Endothelial cell of umbilical vein (primary cell): ENCODE data around the gene GABBR2. TPM values are rescaled to one million over a fixed set of nuclear protein-coding genes. Genes with fewer than 3 reads are reported as not detected.

Experiments
- BruUV-seq: library from RNA; stranded (reverse); fragments of 400-500 nt; replicated peaks from 2 replicates; lab custom pipeline; 2021; lab: Mats Ljungman, UMichigan
- CTCF ChIA-PET: fragments of 300-600, 350-600 bp; sonication (Branson Sonifier 250); formaldehyde crosslinking; loops from one replicate; lab custom pipeline; 2021; ENCODE audit warnings: antibody characterized with exemption, inconsistent platforms; lab: Charles Lee
- POLR2A ChIA-PET: fragments of 300-600, 350-600 bp; sonication (Branson Sonifier 250); formaldehyde crosslinking; loops from one replicate; lab custom pipeline; 2021; ENCODE audit warnings: antibody characterized with exemption, inconsistent platforms; lab: Charles Lee
- DNase-seq: peaks from one replicate; pipeline ENCODE4 v3.0.0-alpha.2; 2011; ENCODE audit warnings: low read depth, low spot score
- FAIRE-seq: peaks from 2 replicates; lab custom pipeline; 2011; peaks lifted over from hg19 to GRCh38; lab: Jason Lieb, UNC
- H2AFZ ChIP-seq: 2 replicates; pipeline ENCODE4 v1.6.0; 2012; ENCODE audit warnings: low read depth, low read length, control low read depth, inconsistent platforms
- H3K27ac ChIP-seq: 2 replicates; pipeline ENCODE4 v1.5.1; 2011; ENCODE audit warnings: low read depth, mild to moderate bottlenecking, control low read depth, low read length, moderate library complexity; ENCODE audit not compliant: insufficient read depth
- H3K27me3 ChIP-seq, 2 experiments: 2 replicates each; pipeline versions ENCODE4 v1.6.0 to v1.6.1; 2011; ENCODE audit warnings: low read length in 2 of 2, mixed read lengths in 1 of 2; ENCODE audit not compliant: control insufficient read depth in 2 of 2, insufficient read depth in 2 of 2
- H3K36me3 ChIP-seq, 2 experiments: 2 replicates in 1 of 2; 3 replicates in 1 of 2; pipeline ENCODE4 v1.5.1; 2011; ENCODE audit warnings: low read length in 2 of 2, mild to moderate bottlenecking in 1 of 2, moderate library complexity in 1 of 2; ENCODE audit not compliant: control insufficient read depth in 2 of 2, insufficient read depth in 2 of 2; ENCODE audit errors: extremely low read depth in 1 of 2
- H3K4me1 ChIP-seq: 3 replicates; pipeline ENCODE4 v1.5.1; 2011; ENCODE audit warnings: mild to moderate bottlenecking, low read length; ENCODE audit not compliant: control insufficient read depth, insufficient read depth; ENCODE audit errors: extremely low read depth
- H3K4me2 ChIP-seq: 2 replicates; pipeline ENCODE4 v1.6.1; 2011; ENCODE audit warnings: low read length, control low read depth, mixed read lengths; ENCODE audit not compliant: insufficient read depth
- H3K4me3 ChIP-seq, 3 experiments: fragments of 200-600 bp in 1 of 3; sonication (generic), shearing (Covaris generic) in 1 of 3; replicated peaks in 1 of 3; 2 replicates each; pipeline ENCODE4 v1.5.1; 2011 to 2016; ENCODE audit warnings: control low read depth in 3 of 3, low read length in 3 of 3, mild to moderate bottlenecking in 2 of 3, inconsistent platforms in 1 of 3, low read depth in 1 of 3, moderate library complexity in 1 of 3; ENCODE audit not compliant: insufficient read depth in 1 of 3
- H3K79me2 ChIP-seq: 2 replicates; pipeline ENCODE4 v1.6.0; 2012; ENCODE audit warnings: low read length, inconsistent platforms; ENCODE audit not compliant: control insufficient read depth, insufficient read depth
- H3K9ac ChIP-seq: replicated peaks from 2 replicates; pipeline ENCODE3; 2011; ENCODE audit warnings: low read length, control low read depth; ENCODE audit not compliant: insufficient read depth; ENCODE audit errors: extremely low read depth
- H3K9me1 ChIP-seq: replicated peaks from 3 replicates; pipeline ENCODE4 v1.6.0; 2011; ENCODE audit warnings: mild to moderate bottlenecking, low read length; ENCODE audit not compliant: control insufficient read depth, insufficient read depth; ENCODE audit errors: extremely low read depth
- H3K9me3 ChIP-seq: replicated peaks from 2 replicates; pipeline ENCODE4 v1.5.1; 2012; ENCODE audit warnings: low read length, inconsistent platforms; ENCODE audit not compliant: control insufficient read depth, insufficient read depth
- H4K20me1 ChIP-seq: replicated peaks from 2 replicates; pipeline ENCODE3; 2011; ENCODE audit warnings: mild to moderate bottlenecking, low read length; ENCODE audit not compliant: control insufficient read depth, insufficient read depth; ENCODE audit errors: extremely low read depth
- FOS ChIP-seq: IDR thresholded peaks from 2 replicates; pipeline ENCODE4 v1.6.1; 2011; ENCODE audit warnings: mild to moderate bottlenecking, low read length, moderate library complexity, borderline replicate concordance; ENCODE audit not compliant: insufficient read depth
- GATA2 ChIP-seq: IDR thresholded peaks from 2 replicates; pipeline ENCODE4 v1.7.0; 2011; ENCODE audit warnings: low read depth, mild to moderate bottlenecking, moderate library complexity, mixed read lengths, low read length; ENCODE audit not compliant: insufficient read length, insufficient read depth
- MAX ChIP-seq: IDR thresholded peaks from 2 replicates; pipeline ENCODE4 v1.6.1; 2011; ENCODE audit not compliant: insufficient read depth, insufficient read length
- POLR2A ChIP-seq: IDR thresholded peaks from 2 replicates; pipeline ENCODE4 v1.6.1; 2012; ENCODE audit warnings: low read depth, mild to moderate bottlenecking, control low read depth, low read length
- POLR2AphosphoS5 ChIP-seq: IDR thresholded peaks from 2 replicates; pipeline ENCODE4 v1.6.1; 2012; ENCODE audit warnings: low read depth, mild to moderate bottlenecking, control low read depth, low read length, moderate library complexity; ENCODE audit not compliant: insufficient read depth
- dilution Hi-C: fragments of 300-500 bp; cut with MboI; formaldehyde crosslinking; loops from one replicate; pipeline ENCODE4 v1.15.0; 2019; ENCODE audit warnings: low sequenced_read_pairs; ENCODE audit not compliant: extremely low pct_ligation_motif_present
- intact Hi-C: fragments of 100-400 bp; cut with micrococcal nuclease; formaldehyde crosslinking; loops from one replicate; pipeline ENCODE4 v1.10.0; 2022
- polyA plus RNA-seq, 4 experiments: library from polyadenylated mRNA; depleted of rRNA in 3 of 4; stranded (reverse) in 3 of 4; unstranded in 1 of 4; fragments of >200 nt; gene quantifications; 2 replicates each; pipeline versions ENCODE4 v1.2.1 to v1.2.3, GENCODE V29; 2011 to 2012; ENCODE audit warnings: missing spikeins in 1 of 4
- total RNA-seq: library from RNA; stranded (reverse); gene quantifications from 2 replicates; pipeline ENCODE4 v1.2.3, GENCODE V29; 2021
- TF ChIP-seq, protein P1 (sequence below), 2 donors: IDR thresholded peaks; 1 replicate in 1 of 2; 2 replicates in 1 of 2; pipeline ENCODE4 v1.5.1; 2011; ENCODE audit warnings: low read length in 2 of 2, mild to moderate bottlenecking in 2 of 2, moderate library complexity in 2 of 2, control low read depth in 1 of 2, inconsistent platforms in 1 of 2, low read depth in 1 of 2; ENCODE audit not compliant: insufficient read depth in 1 of 2; ENCODE audit errors: extremely low read depth in 1 of 2

GABBR2 gene
- total and polyA plus RNA-seq, 2 donors (not counting 3 experiments of a cell fraction or from before 2014, with no cell fraction given): 1.1 to 9.2 TPM

DNA sequence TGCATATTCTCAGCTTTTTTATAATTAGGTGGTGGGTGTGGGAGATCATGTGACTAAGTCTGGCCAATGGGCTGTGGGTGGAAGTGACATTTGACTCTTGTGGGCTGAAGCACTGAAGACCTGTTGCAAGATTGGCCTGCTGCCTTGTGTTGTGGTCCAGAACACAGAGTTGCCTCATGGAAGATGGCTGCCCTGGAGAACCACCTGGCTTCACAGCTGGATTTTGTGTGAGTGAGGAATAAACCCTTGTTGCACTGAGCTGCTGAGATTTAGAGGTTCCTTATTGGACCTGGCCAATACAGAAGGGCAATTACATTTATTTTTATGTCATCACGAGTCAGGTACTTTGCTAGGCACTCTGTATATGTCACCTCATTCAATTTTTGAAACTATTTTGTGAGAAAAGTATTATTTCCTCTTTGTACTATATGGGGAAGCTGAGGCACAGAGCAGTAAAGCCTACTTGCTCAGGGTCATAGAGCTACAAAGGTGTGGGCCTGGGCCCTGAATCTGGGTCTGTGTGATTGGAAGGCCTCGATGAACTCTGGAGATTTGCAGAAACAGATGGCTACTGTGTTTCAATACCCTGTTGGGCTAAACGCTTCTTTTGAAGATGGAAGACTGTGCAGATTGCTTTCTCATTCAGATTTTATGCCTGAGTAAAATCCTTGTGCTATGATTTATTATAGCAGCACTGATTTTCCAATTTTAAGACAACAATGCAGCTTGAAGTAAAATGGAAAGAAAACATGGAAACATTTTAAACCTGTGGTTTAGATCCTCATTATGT is 382.1 kb downstream of the GABBR2 start:
- Histone ChIP-seq H3K79me2 (no peaks in the 10 kb centered on the region), H2AFZ (no peak overlapping the region), H3K4me3 (no peak overlapping the region), H3K9ac (no peak overlapping the region), H4K20me1 (no peaks in the 10 kb centered on the region), H3K4me2 (no peak overlapping the region), H3K4me1 (peaks cover 37% of the 10 kb centered on the region), H3K9me3 (no peaks in the 10 kb centered on the region), H3K9me1 (no peaks in the 10 kb centered on the region), H3K27me3 (no peaks in the 10 kb centered on the region), H3K27ac (no peak overlapping the region), H3K36me3 (no peaks in the 10 kb centered on the region)
- DNase-seq (no peak), FAIRE-seq (no peak)
- no TSS peak for BruUV-seq
- TF ChIP-seq FOS (no peak), POLR2AphosphoS5 (no peak), POLR2A (no peak), MAX (no peak), GATA2 (no peak)
- TF ChIP-seq, protein P1, sequence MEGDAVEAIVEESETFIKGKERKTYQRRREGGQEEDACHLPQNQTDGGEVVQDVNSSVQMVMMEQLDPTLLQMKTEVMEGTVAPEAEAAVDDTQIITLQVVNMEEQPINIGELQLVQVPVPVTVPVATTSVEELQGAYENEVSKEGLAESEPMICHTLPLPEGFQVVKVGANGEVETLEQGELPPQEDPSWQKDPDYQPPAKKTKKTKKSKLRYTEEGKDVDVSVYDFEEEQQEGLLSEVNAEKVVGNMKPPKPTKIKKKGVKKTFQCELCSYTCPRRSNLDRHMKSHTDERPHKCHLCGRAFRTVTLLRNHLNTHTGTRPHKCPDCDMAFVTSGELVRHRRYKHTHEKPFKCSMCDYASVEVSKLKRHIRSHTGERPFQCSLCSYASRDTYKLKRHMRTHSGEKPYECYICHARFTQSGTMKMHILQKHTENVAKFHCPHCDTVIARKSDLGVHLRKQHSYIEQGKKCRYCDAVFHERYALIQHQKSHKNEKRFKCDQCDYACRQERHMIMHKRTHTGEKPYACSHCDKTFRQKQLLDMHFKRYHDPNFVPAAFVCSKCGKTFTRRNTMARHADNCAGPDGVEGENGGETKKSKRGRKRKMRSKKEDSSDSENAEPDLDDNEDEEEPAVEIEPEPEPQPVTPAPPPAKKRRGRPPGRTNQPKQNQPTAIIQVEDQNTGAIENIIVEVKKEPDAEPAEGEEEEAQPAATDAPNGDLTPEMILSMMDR (IDR thresholded peaks at IDR 0.05; ENCODE audit: extremely low read depth in 1 of 2, insufficient read depth in 1 of 2, low read depth in 1 of 2, low read length in 2 of 2): no peak
- ChIA-PET CTCF (interaction anchor here (1.1 to 1.8 kb wide), 2 partner anchors 18 to 39 kb away, joined by 3 to 4 read pairs; no protein-coding TSS in a partner anchor), POLR2A (no interaction called here)
- dilution Hi-C loops: no loop called here
- intact Hi-C loops: no loop called here
